ENCODE measurements around the gene FAM120B.

DNA sequence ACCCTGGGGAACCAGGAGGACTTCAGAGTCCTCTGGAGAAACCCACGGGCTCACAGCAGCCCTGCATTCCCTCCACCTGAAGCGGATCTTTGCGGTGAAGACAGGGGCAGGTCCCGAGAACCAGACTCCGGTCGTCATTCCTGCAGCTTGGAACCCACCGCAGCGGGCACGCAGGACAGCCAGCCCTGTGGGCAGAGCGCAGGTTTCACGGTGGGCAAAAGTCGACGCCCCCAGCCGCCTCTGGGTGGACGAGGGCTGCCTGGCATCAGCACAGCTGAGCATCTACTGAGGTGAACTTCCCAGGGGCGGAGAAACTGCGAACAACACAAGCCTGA is 128.2 kb downstream of the FAM120B start:
- TF ChIP-seq, protein P1, sequence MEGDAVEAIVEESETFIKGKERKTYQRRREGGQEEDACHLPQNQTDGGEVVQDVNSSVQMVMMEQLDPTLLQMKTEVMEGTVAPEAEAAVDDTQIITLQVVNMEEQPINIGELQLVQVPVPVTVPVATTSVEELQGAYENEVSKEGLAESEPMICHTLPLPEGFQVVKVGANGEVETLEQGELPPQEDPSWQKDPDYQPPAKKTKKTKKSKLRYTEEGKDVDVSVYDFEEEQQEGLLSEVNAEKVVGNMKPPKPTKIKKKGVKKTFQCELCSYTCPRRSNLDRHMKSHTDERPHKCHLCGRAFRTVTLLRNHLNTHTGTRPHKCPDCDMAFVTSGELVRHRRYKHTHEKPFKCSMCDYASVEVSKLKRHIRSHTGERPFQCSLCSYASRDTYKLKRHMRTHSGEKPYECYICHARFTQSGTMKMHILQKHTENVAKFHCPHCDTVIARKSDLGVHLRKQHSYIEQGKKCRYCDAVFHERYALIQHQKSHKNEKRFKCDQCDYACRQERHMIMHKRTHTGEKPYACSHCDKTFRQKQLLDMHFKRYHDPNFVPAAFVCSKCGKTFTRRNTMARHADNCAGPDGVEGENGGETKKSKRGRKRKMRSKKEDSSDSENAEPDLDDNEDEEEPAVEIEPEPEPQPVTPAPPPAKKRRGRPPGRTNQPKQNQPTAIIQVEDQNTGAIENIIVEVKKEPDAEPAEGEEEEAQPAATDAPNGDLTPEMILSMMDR (IDR thresholded peaks at IDR 0.05) = no peak
- TF ChIP-seq EZH2 (IDR thresholded peaks at IDR 0.05) = no peak
